Right lobe of liver (tissue), 4 donors: Measurements from ENCODE around the gene GRM7.

Experiments
- CTCF ChIP-seq, 4 donors: fragments of 200-600 bp in 3 of 4; fragments of 450-650 bp in 1 of 4; IDR thresholded peaks; one replicate each; pipeline versions ENCODE4 v1.5.1 to v1.8.0; 2016 to 2022; ENCODE audit warnings: antibody characterized with exemption in 4 of 4, mild to moderate bottlenecking in 2 of 4
- POLR2A ChIP-seq: fragments of 450-650 bp; IDR thresholded peaks from one replicate; pipeline ENCODE4 v1.6.1; 2017; ENCODE audit warnings: antibody characterized with exemption, mild to moderate bottlenecking
- donor health status: DM: no; HTN: no; CAD: no.
- donor health status: DM: no; HTN: no; CAD: no.
- donor health status: DM: no; HTN: yes; CAD: no.

- TF ChIP-seq CTCF (IDR thresholded peaks at IDR 0.05) (no peak), POLR2A (no peak)
These were observed 713.5 kb downstream of the GRM7 start for GRCh38 chr3:7574435-7574834.
